ENCODE results near the gene MAZ. TPM values are rescaled to one million over a fixed set of nuclear protein-coding genes. Genes with fewer than 3 reads are reported as not detected.

Gene MAZ
- polyA plus RNA-seq, 3 donors, result 14.2 to 137 (median 18.8) TPM

DNA sequence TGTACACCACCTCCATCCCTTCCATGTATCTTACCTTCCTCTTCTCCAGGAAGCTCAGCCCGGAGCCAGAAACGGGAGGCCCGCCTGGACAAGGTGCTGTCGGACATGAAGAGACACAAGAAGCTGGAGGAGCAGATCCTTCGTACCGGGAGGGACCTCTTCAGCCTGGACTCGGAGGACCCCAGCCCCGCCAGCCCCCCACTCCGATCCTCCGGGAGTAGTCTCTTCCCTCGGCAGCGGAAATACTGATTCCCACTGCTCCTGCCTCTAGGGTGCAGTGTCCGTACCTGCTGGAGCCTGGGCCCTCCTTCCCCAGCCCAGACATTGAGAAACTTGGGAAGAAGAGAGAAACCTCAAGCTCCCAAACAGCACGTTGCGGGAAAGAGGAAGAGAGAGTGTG is 13.2 kb downstream of the MAZ start:
- Histone ChIP-seq H3K9ac (ENCODE audit: insufficient read depth, low read length, poor library complexity, severe bottlenecking) (no peak overlapping the region), H2AFZ (ENCODE audit: insufficient read depth, low read depth, low read length, poor library complexity, severe bottlenecking) (no peak overlapping the region), H3K4me2 (replicated peaks; ENCODE audit: extremely low read depth, low read length, poor library complexity, severe bottlenecking) (peak overlapping the region; percentile 13), H3K4me3 (replicated peaks in 1 of 3; ENCODE audit: low read depth in 2 of 3, low read length in 3 of 3) (peak overlapping the region in 1 of 3 experiments; percentile 99), H3K27ac (ENCODE audit: low read depth in 1 of 2, low read length in 2 of 2) (peak overlapping the region; percentile 11 to 88), H4K20me1 (ENCODE audit: insufficient read depth, low read length) (peaks cover 65% of the 10 kb centered on the region), H3K9me3 (replicated peaks in 1 of 2; ENCODE audit: control insufficient read depth in 1 of 2, insufficient read depth in 1 of 2, low read length in 2 of 2) (no peaks in the 10 kb centered on the region), H3K27me3 (ENCODE audit: control insufficient read depth in 2 of 2, insufficient read depth in 2 of 2, low read length in 2 of 2) (no peaks in the 10 kb centered on the region), H3K36me3 (replicated peaks in 1 of 2; ENCODE audit: control insufficient read depth in 1 of 2, insufficient read depth in 2 of 2, low read length in 2 of 2) (peaks cover 13 to 21% of the 10 kb centered on the region in 2 donors), H3K79me2 (ENCODE audit: insufficient read depth, low read length) (peaks cover 79% of the 10 kb centered on the region), H3K4me1 (ENCODE audit: control insufficient read depth in 1 of 2, insufficient read depth in 2 of 2, low read length in 2 of 2) (peaks cover 59 to 74% of the 10 kb centered on the region in 2 donors)
- peaks cover 0 to 4% (median 1%) of the 10 kb centered on the region in 3 donors for H3K27me3 Mint-ChIP-seq (ENCODE audit: low read depth in 3 of 3)
- peak overlapping the region in 1 of 2 donors; percentile 98 for H3K4me3 Mint-ChIP-seq
- H3K9me3 Mint-ChIP-seq, result peaks cover 0 to 1% (median 0%) of the 10 kb centered on the region in 7 donors
- intact Hi-C loops (cut with micrococcal nuclease), result loop anchor here (5.0 to 10.0 kb wide), 3 partner anchors 43 to 175 kb away; partner anchors contain the start of genes CDIPT (in 1 of the 2), HIRIP3 (in 1 of the 2) and INO80E (in 1 of the 2)
- TF ChIP-seq CTCF (IDR thresholded peaks at IDR 0.05), result no peak
- H3K27ac Mint-ChIP-seq, result peak overlapping the region; percentile 26 to 91 (median 90)
- H3K4me1 Mint-ChIP-seq, result peaks cover 70% of the 10 kb centered on the region
- peaks cover 19 to 25% of the 10 kb centered on the region in 2 donors for H3K36me3 Mint-ChIP-seq
- DNase-seq, result no peak
- 79% methylated on average over 9 of the region's 15 CpGs for WGBS (ENCODE audit: insufficient coverage)

GRCh38 chr16:29820271-29820701 is 14.0 kb downstream of the MAZ start, which contains the start of gene MVP:
Gene MVP (plus strand): TSS chr16:29820462. CDS start chr16:29830550, 10,088 bp downstream.
- peaks cover 87% of the 10 kb centered on the region for H3K79me2 ChIP-seq (ENCODE audit: insufficient read depth, low read length)
- TF ChIP-seq CTCF (IDR thresholded peaks at IDR 0.05), result no peak
- H4K20me1 ChIP-seq (ENCODE audit: insufficient read depth, low read length), result peaks cover 73% of the 10 kb centered on the region
- WGBS (ENCODE audit: insufficient coverage), result 0% methylated on average over 1 of the region's 4 CpGs
- peak within 1 kb of the TSS; percentile 97 for H3K4me2 ChIP-seq (replicated peaks; ENCODE audit: extremely low read depth, low read length, poor library complexity, severe bottlenecking)
- Mint-ChIP-seq H3K4me1 (peaks cover 68% of the 10 kb centered on the region), H3K36me3 (peaks cover 23 to 31% of the 10 kb centered on the region in 2 donors), H3K4me3 (peak within 1 kb of the TSS; percentile 96 to 98), H3K27ac (peak within 1 kb of the TSS; percentile 90 to 96 (median 91)), H3K27me3 (ENCODE audit: low read depth in 3 of 3) (peaks cover 0 to 1% (median 0%) of the 10 kb centered on the region in 3 donors), H3K9me3 (peaks cover 0 to 1% (median 0%) of the 10 kb centered on the region in 7 donors)
- peak within 1 kb of the TSS; percentile 66 for H3K9ac ChIP-seq (ENCODE audit: insufficient read depth, low read length, poor library complexity, severe bottlenecking)
- peak; percentile 37 to 62 (median 41) for DNase-seq
- peak within 1 kb of the TSS; percentile 44 to 88 for H3K27ac ChIP-seq (ENCODE audit: low read depth in 1 of 2, low read length in 2 of 2)
- no peaks in the 10 kb centered on the region for H3K9me3 ChIP-seq (replicated peaks in 1 of 2; ENCODE audit: control insufficient read depth in 1 of 2, insufficient read depth in 1 of 2, low read length in 2 of 2)
- peak within 1 kb of the TSS; percentile 69 to 99 (median 80) for H3K4me3 ChIP-seq (replicated peaks in 1 of 3; ENCODE audit: low read depth in 2 of 3, low read length in 3 of 3)
- H3K36me3 ChIP-seq (replicated peaks in 1 of 2; ENCODE audit: control insufficient read depth in 1 of 2, insufficient read depth in 2 of 2, low read length in 2 of 2), result peaks cover 13 to 25% of the 10 kb centered on the region in 2 donors
- peak within 1 kb of the TSS; percentile 71 for H2AFZ ChIP-seq (ENCODE audit: insufficient read depth, low read depth, low read length, poor library complexity, severe bottlenecking)
- H3K27me3 ChIP-seq (ENCODE audit: control insufficient read depth in 2 of 2, insufficient read depth in 2 of 2, low read length in 2 of 2), result no peaks in the 10 kb centered on the region
- peaks cover 52 to 67% of the 10 kb centered on the region in 2 donors for H3K4me1 ChIP-seq (ENCODE audit: control insufficient read depth in 1 of 2, insufficient read depth in 2 of 2, low read length in 2 of 2)
- intact Hi-C loops (cut with micrococcal nuclease), result loop anchor here in 1 of 2 donors (5.0 kb wide), 1 partner anchor 42 kb away; the partner anchor contains the start of gene CDIPT

Measured in CD14-positive monocyte (primary cell).